ENCODE results near the gene ASB15. TPM values are rescaled to one million over a fixed set of nuclear protein-coding genes. Genes with fewer than 3 reads are reported as not detected.
"Not testable (repeated sequence)": the region's sequence is repeated elsewhere in the genome, so short reads cannot be mapped to it uniquely, and the experiment has no call there.

ASB15 gene
- total RNA-seq (2021; fragmentation: NEBNext Ultra II Directional; extraction: Animal tissue kit (Norgen Biotek cat#: 25700)), result not detected
- long read RNA-seq, result 0 reads

- Mint-ChIP-seq H3K9me3 (no peaks in the 10 kb centered on the region), H3K36me3 (ENCODE audit: low read depth) (no peaks in the 10 kb centered on the region), H3K4me1 (ENCODE audit: low read depth) (no peaks in the 10 kb centered on the region), H3K4me3 (no peak within 1 kb of the TSS), H3K27me3 (ENCODE audit: insufficient read depth) (no peaks in the 10 kb centered on the region; the same call in 1 of the 2 replicates), H3K27ac (no peak within 1 kb of the TSS)
- no peak for DNase-seq
- no peak for TF ChIP-seq CTCF (IDR thresholded peaks at IDR 0.05)
These were observed at the start of gene ASB15 for GRCh38 chr7:123601530-123601929. TSS of gene ASB15 (plus strand) at chr7:123601821. CDS start at chr7:123614503, 12,682 bp downstream.

GRCh38 chr7:123552134-123552533 is 49.5 kb upstream of the ASB15 start:
- not testable (repeated sequence) for DNase-seq; H3K27me3 Mint-ChIP-seq (ENCODE audit: insufficient read depth); H3K4me3 Mint-ChIP-seq; H3K27ac Mint-ChIP-seq; H3K9me3 Mint-ChIP-seq
- peaks cover 15% of the 10 kb centered on the region for H3K4me1 Mint-ChIP-seq (ENCODE audit: low read depth)
- peaks cover 24% of the 10 kb centered on the region for H3K36me3 Mint-ChIP-seq (ENCODE audit: low read depth)

GRCh38 chr7:123552641-123553040 is 49.0 kb upstream of the ASB15 start:
- peaks cover 15% of the 10 kb centered on the region for H3K4me1 Mint-ChIP-seq (ENCODE audit: low read depth)
- H3K9me3 Mint-ChIP-seq, result no peaks in the 10 kb centered on the region
- H3K4me3 Mint-ChIP-seq, result no peak overlapping the region
- DNase-seq, result no peak
- H3K27me3 Mint-ChIP-seq (ENCODE audit: insufficient read depth), result no peaks in the 10 kb centered on the region
- TF ChIP-seq CTCF (IDR thresholded peaks at IDR 0.05), result no peak
- H3K27ac Mint-ChIP-seq, result no peak overlapping the region
- H3K36me3 Mint-ChIP-seq (ENCODE audit: low read depth), result peaks cover 24% of the 10 kb centered on the region

- no peak for DNase-seq
- Mint-ChIP-seq H3K9me3 (no peaks in the 10 kb centered on the region), H3K27me3 (ENCODE audit: insufficient read depth) (no peaks in the 10 kb centered on the region), H3K4me3 (no peak overlapping the region), H3K4me1 (ENCODE audit: low read depth) (peaks cover 12% of the 10 kb centered on the region), H3K36me3 (ENCODE audit: low read depth) (peaks cover 24% of the 10 kb centered on the region), H3K27ac (no peak overlapping the region)
- no peak for TF ChIP-seq CTCF (IDR thresholded peaks at IDR 0.05)
These were observed 48.5 kb upstream of the ASB15 start for GRCh38 chr7:123553159-123553558.

GRCh38 chr7:123555484-123555883 is 46.1 kb upstream of the ASB15 start:
- Mint-ChIP-seq H3K27me3 (ENCODE audit: insufficient read depth) (peaks cover 2% of the 10 kb centered on the region; the same call in 1 of the 2 replicates), H3K36me3 (ENCODE audit: low read depth) (peaks cover 16% of the 10 kb centered on the region), H3K4me3 (no peak overlapping the region), H3K9me3 (no peaks in the 10 kb centered on the region), H3K4me1 (ENCODE audit: low read depth) (no peaks in the 10 kb centered on the region), H3K27ac (no peak overlapping the region)
- TF ChIP-seq CTCF (IDR thresholded peaks at IDR 0.05), result no peak
- DNase-seq, result no peak

- no peak overlapping the region for H3K27ac Mint-ChIP-seq
- DNase-seq, result no peak
- TF ChIP-seq CTCF (IDR thresholded peaks at IDR 0.05), result no peak
These were observed 44.6 kb upstream of the ASB15 start for GRCh38 chr7:123557016-123557397.

More at GRCh38 chr7:123557016-123557397, 44.6 kb upstream of the ASB15 start:
- Mint-ChIP-seq H3K27me3 (ENCODE audit: insufficient read depth) (peaks cover 5% of the 10 kb centered on the region; the same call in 1 of the 2 replicates), H3K4me1 (ENCODE audit: low read depth) (no peaks in the 10 kb centered on the region), H3K4me3 (no peak overlapping the region), H3K36me3 (ENCODE audit: low read depth) (peaks cover 13% of the 10 kb centered on the region), H3K9me3 (no peaks in the 10 kb centered on the region)

All from HFFc6 (cell line).